ENCODE measurements around the gene TAF4.
"Not testable (repeated sequence)": the region's sequence is repeated elsewhere in the genome, so short reads cannot be mapped to it uniquely, and the experiment has no call there.

GRCh38 chr20:61971595-61971994, 94.1 kb downstream of the TAF4 start:
- TF ChIP-seq POLR2A, CTCF (IDR thresholded peaks at IDR 0.05): not testable (repeated sequence)

All from testis (tissue), 2 donors.